Subcutaneous adipose tissue (tissue), 4 donors: ENCODE results near the gene SLBP. TPM values are rescaled to one million over a fixed set of nuclear protein-coding genes. Genes with fewer than 3 reads are reported as not detected.

Experiments
- CTCF ChIP-seq: fragments of 450-650 bp; IDR thresholded peaks from one replicate; pipeline ENCODE4 v1.5.1; 2016; ENCODE audit warnings: low read depth, mild to moderate bottlenecking, control low read depth, antibody characterized with exemption, moderate library complexity
- total RNA-seq, 4 donors: library from RNA; depleted of rRNA; stranded (reverse); fragments of >200 nt; gene quantifications; one replicate each; pipeline ENCODE4 v1.1.0, GENCODE V29; 2016

Gene SLBP
- total RNA-seq, 4 donors from 2014 or later: 33.2 to 41.1 (median 37.0) TPM

GRCh38 chr4:1743975-1744374, 31.9 kb upstream of the SLBP start:
- TF ChIP-seq CTCF: no peak

- TF ChIP-seq CTCF: no peak
These were observed 31.4 kb upstream of the SLBP start for GRCh38 chr4:1743551-1743950.

- no peak for TF ChIP-seq CTCF
These were observed 29.1 kb upstream of the SLBP start for GRCh38 chr4:1741208-1741607.

GRCh38 chr4:1740021-1740545, 28.0 kb upstream of the SLBP start:
- TF ChIP-seq CTCF: no peak

- no peak for TF ChIP-seq CTCF
These were observed 27.2 kb upstream of the SLBP start for GRCh38 chr4:1739358-1739757.

- TF ChIP-seq CTCF: no peak
These were observed 26.3 kb upstream of the SLBP start for GRCh38 chr4:1738410-1738809.

GRCh38 chr4:1737666-1738065, 25.5 kb upstream of the SLBP start:
- TF ChIP-seq CTCF: no peak
